HG03159 (cell line): ENCODE results near the gene CCDC182.

Source experiments
- ATAC-seq: cut with Tn5 transposase; IDR thresholded peaks from one replicate; pipeline ENCODE4 v1.9.1; 2021; ENCODE audit warnings: mild to moderate bottlenecking, moderate library complexity; ENCODE audit not compliant: unreplicated experiment

Gene CCDC182

DNA sequence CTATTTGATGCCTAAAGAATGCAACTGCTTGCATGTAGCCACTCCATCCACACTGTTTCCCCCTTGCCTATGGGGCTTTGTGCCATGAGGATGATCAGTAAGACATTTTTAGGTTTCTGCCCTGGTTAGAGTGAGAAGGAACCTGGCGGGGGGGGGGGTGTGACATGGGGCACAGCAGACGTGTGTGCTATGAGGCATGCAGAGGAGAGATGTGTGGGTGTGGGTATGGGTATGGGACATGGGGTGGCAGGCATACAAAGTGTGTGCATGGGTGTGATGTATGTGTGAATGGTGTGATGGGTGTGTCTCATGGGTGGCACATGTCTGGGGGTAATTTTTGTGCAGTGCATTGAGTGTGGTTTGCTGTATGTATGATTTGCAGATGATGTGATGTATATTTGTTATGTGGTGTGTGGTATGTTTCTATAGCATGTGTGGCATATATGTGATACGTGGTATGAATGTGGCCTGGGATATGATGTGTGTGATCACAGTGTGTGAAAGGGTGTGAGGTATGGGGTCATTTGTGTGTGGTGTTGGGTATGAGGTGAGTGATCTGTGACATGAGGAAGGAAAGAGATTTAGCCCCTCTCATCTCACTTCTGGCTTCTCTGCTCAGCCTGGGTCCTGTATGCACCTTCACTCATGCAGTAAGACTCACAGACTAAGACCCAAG is 14.9 kb downstream of the CCDC182 start:
- no peak for ATAC-seq

DNA sequence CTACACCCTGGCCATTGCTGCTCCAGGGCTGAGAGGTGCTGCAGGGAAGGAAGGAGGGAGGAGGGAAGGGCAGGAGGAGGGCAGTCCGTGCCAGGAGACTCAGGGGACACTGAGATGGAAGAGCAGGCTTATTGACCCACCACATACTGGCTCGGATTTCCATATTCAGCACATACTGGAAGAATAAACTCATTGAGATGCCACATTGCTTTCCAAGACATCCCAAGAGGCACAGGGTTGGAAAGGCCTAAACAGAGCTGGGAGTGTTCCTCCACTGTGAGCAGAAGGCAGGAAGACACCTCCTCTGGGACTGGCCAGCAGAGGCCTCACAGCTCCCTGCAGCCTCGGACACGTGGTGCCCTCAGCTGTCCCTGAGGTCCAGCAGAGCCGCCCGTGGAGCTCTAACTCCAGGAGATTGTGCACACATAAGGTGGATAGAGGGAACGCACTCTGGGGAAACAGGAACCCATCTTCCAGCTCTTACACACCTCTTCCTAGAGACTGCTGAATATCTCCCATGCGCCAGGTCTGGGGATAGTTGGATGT is 17.4 kb downstream of the CCDC182 start:
- ATAC-seq, result no peak

DNA sequence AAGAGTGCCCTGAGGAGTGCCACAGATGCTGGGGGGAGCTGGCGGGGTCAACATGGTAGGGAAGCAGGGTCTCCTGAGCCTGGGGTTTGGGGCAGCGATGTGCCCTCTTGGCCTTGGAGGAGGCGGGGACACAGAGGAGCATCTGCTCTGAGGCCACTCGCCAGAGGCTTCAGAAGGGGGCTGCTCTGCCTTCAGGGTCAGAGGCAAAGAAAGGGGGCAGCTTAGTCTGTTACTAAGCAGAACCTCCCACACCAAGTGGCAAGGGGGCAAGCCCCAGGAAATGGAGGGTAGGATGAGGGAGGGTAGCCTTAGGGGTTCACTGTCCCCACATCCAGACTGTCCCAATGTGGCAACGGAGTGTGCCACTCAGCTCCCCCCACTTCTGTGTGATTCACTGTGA is 18.3 kb downstream of the CCDC182 start:
- ATAC-seq, result no peak

DNA sequence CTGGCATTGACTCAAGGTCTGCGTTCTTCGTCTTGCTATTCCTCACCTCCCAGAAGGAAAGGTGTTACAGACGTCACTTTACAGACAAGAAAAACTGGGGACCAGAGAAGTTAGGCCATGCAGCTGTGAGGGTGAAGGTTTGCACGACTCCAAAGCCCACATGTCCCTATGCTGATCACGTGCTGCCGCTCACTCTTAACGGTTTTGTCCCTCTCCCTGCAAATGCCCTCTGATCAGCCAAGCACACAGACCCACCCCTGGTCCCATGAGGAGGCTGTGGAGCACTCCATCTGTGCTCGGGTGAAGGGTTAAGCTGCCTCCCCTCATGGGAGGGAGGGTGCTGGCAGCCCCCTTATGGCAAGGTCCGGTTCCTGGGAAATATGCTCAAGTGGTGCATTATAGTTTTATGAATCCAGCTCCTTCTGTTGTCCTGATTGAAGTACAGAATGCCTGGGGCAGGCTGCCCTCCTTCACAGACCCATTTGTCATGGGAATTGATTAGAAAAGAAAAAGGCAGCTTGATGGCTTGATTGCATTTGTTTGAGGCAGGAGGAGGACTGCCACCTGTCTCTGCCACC is 18.8 kb downstream of the CCDC182 start:
- no peak for ATAC-seq

DNA sequence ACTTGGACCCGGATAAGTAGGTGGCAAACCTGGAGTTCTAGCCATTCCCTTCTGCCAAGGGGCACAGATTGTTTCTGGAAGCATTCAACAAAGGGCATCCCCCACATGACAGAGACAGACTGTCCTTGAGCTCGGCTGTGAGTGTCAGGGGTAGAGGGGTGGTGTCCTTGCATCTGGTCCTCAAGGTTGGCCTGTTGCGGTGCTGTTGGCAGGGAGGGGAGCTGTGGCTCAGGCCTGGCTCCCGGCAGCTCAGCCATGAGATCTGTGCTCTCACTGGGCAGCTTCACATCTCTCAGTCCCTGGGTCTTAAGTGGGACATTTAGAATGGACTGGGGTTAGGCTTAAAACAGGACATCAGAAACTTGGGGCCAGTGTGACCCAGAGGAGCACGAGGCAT is 20.4 kb downstream of the CCDC182 start:
- no peak for ATAC-seq

DNA sequence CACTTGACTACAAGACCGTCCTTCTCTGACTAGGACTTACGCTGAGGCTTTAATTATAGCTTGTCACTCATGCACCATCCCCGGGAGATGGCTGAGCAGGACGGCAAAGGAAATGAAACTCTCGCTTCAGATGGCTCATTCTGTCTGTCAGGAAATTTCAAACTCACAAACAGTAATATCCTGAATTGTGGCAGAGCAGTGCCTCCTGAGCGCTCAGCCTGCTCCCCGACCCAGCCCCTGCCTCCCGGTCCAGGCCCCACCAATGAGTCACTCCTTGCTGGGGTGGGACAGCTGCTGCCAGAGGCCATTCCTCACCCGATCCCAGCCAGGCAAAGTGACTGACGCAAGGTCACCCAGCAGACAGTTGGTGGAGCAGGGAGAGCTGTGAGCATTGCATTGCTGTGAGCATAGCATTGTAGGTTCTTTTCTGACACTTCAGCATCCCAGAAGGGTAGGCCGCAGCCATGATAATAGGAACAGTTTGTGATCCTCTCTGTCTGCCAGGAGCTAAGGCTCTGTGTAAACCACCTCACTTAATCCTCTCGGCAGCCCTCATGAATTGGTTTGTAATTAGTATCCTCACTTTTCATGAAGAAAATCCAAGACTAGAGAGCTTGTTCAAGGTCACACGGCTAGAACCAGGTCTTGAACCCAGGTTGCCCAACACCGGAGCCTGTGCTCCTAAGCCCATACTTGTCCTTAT is 20.9 kb downstream of the CCDC182 start:
- peak; percentile 64 for ATAC-seq

DNA sequence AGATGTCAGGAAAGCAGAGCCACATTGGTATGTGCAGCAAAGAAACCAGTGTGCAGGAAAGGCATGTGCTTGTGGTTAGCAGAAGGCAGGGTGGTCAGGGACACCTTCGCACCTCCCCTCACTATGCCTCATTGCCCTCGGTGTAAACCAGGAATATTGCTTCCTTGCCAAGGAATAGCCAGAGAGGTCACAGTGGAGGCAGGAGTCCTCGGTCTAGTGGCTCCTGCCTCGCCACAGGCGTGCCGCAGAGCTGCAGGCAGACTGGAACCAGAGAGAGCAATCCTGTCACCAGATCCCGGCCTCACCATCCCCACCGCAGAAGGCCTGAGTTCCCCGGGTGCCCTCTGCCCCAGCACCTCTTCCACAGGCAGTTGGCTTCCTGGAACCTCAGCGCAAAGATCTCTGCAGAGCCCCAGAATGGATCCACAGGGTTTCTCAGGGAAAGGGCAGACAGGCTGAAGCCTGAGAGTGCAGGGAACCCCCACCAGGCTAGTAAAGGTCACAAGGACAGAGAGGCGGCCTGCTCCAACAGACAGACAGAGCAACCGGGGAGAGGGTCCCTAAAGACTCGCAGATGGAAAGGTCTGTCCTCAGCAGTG is 21.6 kb downstream of the CCDC182 start:
- ATAC-seq, result no peak

DNA sequence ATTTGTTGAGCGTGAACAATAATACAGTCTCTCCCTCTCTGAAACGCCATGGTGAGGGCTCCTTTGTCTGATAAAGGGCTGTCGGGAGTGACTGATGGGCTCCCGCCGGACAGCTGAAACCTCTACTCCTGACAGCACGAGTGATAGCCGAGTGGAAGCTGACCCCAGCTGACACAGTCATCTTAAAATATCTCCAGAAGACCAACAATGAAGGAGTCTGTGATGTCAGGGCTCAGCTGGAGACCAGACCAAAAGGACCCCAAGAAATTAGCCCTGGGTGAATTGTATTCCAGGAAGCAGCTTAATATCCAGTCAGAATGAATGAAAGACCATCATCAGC is 22.4 kb downstream of the CCDC182 start:
- ATAC-seq, result no peak

DNA sequence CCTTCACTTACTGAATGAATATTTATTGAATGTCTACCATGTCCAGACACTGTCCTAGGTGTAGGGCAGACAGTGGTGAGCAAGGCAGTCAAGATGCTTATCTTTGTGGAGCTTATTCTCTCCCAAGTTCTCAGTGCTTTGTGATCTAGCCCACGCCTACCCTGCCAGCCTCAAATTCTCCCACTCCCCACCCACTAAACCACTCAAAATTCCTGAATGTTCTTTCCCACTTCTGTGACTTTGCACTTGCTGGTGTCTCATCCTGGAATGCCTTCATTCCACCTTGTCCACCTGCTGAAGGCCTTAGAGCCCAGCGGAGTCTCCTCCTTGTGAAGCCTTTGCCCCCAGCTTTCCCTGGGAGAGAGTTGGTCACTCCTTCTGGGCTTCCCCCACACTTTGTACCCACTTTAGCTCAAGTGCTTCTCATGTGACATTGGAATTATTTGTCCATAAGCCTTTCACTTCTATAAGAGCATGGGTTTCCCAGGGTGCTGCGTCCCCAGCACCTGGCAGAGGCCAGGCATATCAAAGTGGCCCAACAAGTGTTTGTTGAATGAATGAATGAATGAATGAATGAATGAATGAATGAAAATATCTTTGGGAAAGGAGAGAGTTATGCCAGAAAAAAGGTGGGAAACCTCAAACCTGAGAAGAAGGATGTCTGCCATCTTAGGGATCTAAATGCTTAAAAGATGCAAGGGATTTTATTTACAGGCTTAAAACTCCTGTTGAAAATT is 23.0 kb downstream of the CCDC182 start:
- ATAC-seq, result no peak

DNA sequence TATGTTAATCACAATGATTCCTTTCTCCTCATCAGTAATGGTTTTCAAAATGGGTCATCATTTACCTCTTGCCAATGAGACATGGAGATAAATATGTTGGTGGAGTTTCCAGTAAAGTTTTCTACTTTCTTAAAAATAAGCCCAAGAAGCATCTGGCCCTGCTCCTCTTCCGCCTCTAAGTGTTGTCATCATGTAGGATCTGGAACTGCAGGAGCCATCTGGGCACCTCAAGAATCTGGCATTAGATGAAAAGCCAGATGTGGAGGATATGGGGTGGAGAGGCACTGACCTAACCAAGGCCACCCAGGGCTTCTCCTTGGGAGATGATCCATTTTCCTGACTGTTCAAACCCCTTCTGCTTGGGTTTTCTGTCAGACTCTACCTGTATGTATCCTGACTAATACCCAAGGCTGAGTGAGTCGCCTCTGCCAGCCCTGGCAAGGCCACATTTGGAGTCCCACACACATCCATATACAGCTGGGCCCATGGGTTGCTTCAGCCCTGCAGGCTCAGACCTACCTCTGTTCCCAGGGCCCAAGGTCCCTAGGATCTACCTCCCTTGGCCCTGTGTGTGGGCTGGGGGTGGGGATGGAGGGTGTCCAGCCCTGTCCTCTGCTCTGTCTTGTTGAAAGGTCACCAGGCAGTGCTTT is 24.6 kb downstream of the CCDC182 start:
- ATAC-seq, result no peak

DNA sequence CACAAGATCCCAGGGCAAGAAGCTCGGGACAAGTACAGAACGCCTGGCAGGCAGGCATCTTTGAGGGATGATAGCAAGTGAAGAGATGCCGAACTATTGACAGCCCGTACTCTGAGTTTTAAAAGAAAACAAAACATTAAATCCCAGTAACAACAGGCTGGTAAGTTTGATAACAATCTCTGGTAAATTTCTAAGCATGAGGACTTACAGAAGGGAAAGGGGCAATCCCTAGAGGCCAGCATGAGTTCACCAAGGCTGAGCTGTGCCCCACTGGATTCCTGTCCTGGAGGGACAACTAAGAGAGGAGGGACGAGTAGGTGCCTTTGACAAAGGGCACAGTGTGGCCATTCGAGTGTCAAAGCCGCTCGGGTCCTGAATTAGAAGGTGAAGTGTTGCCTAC is 26.2 kb downstream of the CCDC182 start:
- ATAC-seq, result no peak

DNA sequence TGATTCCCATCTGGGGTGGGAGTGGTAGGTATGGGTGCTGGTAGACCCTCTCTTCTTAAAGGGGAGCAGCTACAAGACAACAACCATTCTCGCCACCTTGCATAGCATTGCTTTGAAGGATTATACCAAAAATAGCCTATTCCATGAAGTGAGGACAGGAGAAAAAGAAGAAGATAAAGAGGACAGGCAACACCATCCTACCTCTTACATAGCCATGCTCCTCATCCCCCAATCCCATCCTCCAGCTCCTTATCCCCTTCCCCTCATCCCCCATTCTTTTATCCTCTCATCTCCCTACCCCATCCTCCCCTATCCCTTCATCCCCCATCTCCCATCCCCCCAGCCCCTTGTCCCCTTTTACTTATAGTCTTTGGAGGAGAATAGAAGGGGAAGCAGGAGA is 29.1 kb downstream of the CCDC182 start:
- no peak for ATAC-seq

DNA sequence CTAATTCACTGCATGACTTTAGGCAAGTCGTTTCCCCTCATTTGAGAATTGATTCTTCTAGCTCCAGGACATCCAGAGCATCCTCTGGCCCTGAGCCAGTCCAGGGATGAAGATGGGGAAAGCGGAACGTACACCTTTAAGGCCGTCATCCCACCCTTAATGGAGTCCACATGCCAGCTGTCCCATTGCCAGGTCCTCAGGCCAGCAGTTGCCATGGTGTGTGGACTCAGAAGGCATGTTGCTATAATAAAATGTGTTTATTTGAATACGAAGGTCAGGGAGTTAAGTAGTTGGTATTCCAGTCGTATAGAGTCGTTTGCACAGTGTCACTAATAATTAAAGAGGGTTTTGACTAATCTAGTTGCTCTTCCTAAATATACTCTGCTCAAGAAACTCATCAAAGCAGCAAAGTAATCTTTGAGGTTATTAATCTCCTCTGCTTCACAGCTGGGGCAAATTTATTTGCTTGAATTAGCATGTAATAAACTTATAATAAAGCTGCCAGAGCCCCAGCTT is 30.4 kb downstream of the CCDC182 start:
- ATAC-seq, result no peak

DNA sequence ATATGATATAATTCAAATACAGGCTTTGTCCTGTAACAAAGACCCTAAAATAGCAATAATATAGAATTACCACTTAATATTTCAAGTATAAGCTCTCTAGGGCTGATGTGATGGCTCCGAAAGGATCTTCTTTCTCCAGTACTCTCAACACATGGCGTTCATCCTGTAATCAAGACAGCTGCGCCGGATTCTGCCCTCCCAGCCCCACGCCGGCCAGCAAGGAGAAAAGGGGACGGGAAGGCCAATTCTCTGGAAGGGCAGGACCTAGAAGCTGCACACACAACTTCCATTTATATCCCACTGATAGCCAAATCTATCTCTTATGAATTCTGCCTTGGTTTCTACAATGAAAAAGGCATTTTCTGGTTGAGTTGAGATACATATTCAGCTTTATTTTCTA is 32.0 kb downstream of the CCDC182 start:
- no peak for ATAC-seq

DNA sequence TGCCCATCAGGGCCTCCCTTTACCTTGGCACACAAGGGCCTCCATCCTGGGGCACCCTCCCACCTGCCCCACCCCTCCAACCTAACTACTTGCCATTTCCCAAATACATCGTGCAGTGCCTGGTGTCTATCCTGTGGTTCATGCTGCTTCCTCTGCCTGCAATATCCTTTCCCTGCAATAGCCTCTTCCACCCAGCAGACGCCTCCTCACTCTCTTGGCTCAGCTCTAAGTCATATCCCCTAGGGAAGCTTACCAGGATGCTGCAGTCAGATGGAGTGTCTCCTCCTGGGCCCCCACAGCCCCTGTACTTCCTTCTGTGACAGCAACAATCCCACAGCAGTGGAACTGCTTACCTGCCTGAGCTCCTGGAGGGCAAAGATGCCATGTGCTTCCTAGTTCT is 36.7 kb downstream of the CCDC182 start:
- ATAC-seq, result no peak

DNA sequence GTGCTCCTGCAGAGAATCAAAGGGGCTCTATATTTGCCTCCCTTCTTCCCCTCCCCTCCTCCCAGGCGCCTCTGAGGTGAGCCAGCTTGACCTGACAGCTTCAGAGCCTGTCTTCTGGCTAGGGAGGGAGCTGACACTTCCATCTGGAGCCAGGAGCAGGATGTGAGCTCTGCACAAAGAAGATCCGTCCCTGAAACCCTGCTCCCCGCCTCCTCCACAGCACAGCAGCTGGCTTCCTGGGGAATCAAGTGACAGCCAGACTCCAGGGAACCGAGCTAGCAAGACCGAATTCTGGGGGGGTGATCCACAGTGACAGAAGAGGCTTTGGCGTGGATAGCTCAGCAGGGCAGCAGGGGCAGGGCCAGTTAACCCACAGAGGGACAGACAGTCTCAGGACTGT is 37.2 kb downstream of the CCDC182 start:
- no peak for ATAC-seq

DNA sequence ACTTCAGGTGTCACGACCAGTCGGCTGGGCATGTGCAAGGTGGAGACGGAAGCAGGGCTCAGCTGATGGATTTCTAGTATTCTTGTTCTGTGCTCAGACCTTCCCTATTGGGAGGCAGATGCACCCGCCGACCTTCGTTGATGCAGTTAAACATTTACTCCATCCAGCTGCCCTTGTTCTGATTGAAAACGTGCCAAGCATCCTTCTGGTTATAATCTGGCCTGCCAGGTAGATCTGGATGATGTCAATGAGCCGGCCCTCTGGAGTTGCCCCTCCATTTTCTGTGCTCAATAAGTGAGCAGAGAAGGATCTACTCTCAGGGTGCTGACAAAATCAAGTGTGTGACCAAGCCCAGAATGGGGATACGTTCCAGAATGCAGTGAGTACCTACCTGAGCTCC is 38.3 kb downstream of the CCDC182 start:
- no peak for ATAC-seq

DNA sequence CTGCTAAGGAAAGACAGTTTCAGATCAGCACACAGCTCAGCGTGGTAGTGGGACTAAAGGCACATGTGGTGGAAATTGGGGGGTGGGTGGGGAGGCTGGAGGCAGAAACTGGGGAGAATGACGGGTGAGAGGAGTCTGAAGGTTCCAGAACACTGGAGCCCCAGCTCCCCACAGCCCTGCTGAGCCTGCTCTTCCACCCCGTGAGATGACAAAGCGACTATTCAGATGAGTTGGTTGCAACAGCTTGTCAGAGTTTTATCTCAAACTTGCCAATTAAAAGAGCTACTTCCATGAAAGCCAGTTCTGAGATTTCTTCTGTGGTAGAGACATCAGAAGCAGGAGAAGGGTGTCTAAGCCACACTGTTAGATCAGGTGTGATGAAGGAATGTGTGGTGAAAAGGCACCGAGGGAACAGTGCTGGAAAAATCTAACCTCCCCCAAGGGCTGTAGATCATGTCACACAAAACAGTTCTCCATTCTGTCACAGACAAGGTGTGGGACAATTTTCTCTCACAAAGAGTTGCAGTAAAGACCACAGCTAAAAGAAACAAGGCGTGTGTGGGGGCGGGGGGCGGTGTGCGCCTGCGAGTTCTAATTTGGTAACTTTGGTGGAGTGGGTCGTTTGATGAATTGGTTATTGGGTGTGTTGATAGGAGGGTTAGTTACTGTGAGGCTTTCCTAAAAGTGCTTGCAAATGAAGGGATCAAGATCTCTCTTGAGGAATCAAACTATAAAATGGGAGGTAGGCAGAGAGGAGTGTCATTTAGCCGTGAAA is 39.0 kb downstream of the CCDC182 start:
- no peak for ATAC-seq

DNA sequence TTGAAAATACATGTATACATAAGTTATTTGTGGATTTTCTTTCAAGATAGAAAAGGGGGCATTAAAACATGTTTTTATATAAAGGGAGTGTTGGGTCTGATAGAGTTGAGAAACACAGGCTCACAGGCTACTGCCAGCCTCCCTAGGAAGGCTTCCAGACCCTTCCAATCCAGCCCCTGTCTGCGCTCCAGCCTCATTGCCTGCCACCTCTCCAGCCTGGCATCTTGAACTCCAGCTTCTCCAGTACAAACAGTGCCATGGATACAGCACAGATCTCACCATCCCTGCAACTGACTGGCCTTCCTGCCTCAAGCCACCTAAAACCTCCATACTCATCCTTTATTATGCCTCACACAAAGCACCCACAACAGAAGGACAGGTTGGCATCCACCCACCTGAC is 40.7 kb downstream of the CCDC182 start:
- ATAC-seq, result no peak

DNA sequence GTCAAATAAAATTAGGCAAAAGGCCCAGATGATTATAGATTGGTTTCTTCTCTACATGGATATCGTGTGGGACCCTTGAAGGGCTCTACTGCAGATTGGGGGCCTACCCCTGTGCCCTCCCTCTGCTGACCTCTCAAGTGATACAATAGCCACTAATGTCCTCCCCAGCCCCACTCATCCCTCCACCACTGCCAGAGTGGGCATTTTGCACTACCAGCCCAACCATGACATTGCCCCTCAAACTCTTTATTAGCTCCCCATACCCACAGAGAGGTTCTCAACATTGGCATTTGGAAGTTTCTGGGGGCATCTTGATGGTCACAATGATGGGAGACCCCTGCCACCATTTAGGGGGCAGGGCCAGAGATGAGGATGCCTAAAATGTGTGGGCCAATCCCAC is 41.8 kb downstream of the CCDC182 start:
- ATAC-seq, result no peak
